Measurements from ENCODE around the gene NIPAL1.

NIPAL1 gene

DNA sequence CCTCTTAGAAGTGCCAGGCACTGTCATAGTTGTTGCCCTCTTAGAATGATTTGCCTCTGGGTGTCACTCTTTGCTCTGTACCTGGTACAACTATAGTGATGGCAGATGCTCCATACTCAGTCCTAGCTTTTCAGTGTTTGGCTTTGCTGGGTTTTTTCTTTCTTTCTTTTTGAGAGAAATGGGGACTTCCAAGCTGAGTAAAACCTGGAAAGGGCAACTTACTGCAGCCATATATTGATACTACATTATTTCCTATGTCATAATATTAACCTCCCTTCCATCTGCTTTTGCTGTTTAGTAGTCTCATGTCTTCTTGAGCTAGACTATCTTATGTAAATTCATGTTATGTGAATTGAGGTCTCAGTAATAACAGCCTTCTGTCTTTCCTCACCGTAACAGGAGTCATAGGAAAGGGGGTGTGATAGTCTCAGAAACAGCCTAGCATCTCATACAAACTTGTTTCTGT lies 49.0 kb downstream of the NIPAL1 start:
- peaks cover 0 to 7% (median 0%) of the 10 kb centered on the region in 11 experiments; a peak in 2 of 22 replicates for H3K36me3 ChIP-seq
- H3K4me3 ChIP-seq = no peak overlapping the region
- no peak overlapping the region for H3K27ac ChIP-seq
- TF ChIP-seq Cebpa-rat (IDR thresholded peaks at IDR 0.05) = no peak
- no peak overlapping the region for H3K9ac ChIP-seq
- no peak overlapping the region for H3K4me2 ChIP-seq
- H3K9me3 ChIP-seq (replicated peaks in 1 of 11) = peaks cover 0 to 18% (median 4%) of the 10 kb centered on the region in 11 experiments; a peak in 6 of 22 replicates
- H4K20me1 ChIP-seq = no peaks in the 10 kb centered on the region
- H3K27me3 ChIP-seq = no peaks in the 10 kb centered on the region
- peaks cover 0 to 5% (median 0%) of the 10 kb centered on the region in 10 experiments; a peak in 1 of 20 replicates for H3K4me1 ChIP-seq

DNA sequence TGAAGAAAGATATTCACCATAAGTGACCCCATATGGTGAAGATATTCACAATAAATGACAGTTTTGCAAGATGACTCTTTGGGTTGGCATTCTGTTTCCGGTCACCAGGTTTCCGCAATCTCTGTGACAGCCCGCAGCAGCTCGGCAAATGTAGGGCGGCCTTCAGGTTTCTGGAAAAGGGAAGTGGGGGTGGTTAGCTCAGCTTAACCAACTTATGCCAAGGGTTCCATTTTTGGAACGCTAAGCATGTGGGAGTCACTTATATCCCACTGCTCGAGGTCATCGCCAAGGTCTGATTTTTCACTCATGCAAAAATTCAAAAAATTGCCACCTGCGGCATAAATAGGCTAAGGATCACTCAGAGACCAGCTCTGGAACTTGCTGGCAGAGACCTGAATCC lies 51.0 kb downstream of the NIPAL1 start:
- no peak overlapping the region for H3K4me3 ChIP-seq
- no peak overlapping the region for H3K27ac ChIP-seq
- no peaks in the 10 kb centered on the region for H3K27me3 ChIP-seq
- no peak for TF ChIP-seq Cebpa-rat (IDR thresholded peaks at IDR 0.05)
- H3K4me2 ChIP-seq = no peak overlapping the region
- no peaks in the 10 kb centered on the region for H4K20me1 ChIP-seq
- H3K4me1 ChIP-seq = peaks cover 0 to 5% (median 0%) of the 10 kb centered on the region in 10 experiments; a peak in 1 of 20 replicates
- H3K9ac ChIP-seq = no peak overlapping the region
- peaks cover 0 to 7% (median 0%) of the 10 kb centered on the region in 11 experiments; a peak in 2 of 22 replicates for H3K36me3 ChIP-seq
- H3K9me3 ChIP-seq (replicated peaks in 1 of 11) = peaks cover 0 to 7% (median 0%) of the 10 kb centered on the region in 11 experiments; a peak in 3 of 22 replicates

DNA sequence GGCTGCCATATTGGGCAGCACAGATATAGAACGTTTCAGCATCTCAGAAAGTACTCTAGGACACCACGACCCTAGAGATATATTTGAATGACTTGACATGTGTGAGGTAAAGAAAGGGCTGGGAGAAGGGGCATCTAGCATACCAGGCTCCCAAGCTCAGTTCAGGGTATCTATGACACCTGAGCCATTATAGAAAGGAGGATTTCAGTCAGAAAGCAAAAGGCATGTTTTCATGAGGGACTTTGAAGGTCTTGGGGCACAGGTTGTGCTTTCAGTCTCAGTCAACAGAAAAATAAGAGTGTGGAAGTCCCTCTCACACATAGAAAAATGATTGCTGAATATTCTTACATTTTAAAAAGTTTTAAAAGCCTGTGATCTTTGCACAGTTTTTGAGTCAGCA lies 51.6 kb downstream of the NIPAL1 start:
- H3K27ac ChIP-seq = no peak overlapping the region
- H3K4me2 ChIP-seq = no peak overlapping the region
- H3K27me3 ChIP-seq = no peaks in the 10 kb centered on the region
- H3K4me3 ChIP-seq = no peak overlapping the region
- peaks cover 0 to 6% (median 2%) of the 10 kb centered on the region in 10 experiments; a peak in 12 of 20 replicates for H3K4me1 ChIP-seq
- H3K9me3 ChIP-seq (replicated peaks in 1 of 11) = peaks cover 0 to 7% (median 0%) of the 10 kb centered on the region in 11 experiments; a peak in 3 of 22 replicates
- no peak for TF ChIP-seq Cebpa-rat (IDR thresholded peaks at IDR 0.05)
- no peak overlapping the region for H3K9ac ChIP-seq
- H3K36me3 ChIP-seq = peaks cover 0 to 7% (median 0%) of the 10 kb centered on the region in 11 experiments; a peak in 2 of 22 replicates
- no peaks in the 10 kb centered on the region for H4K20me1 ChIP-seq

DNA sequence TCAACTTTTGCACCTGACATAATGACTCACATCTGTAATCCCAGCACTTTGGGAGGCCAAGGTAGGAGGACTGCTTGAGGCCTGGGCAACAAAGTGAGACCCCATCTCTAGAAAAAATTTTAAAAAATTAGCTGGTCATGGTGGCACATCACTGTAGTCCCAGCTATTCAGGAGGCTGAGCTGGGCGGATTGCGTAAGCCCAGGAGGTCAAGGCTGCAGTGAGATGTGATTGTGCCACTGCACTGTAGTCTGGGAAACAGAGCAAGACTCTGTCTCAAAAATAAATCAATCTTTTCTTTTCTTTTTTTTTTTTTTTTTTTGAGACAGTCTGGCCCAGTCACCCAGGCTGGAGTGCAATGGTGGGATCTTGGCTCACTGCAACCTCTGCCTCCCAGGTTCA lies 52.5 kb downstream of the NIPAL1 start:
- Histone ChIP-seq H3K27me3 (no peaks in the 10 kb centered on the region), H3K36me3 (peaks cover 0 to 7% (median 0%) of the 10 kb centered on the region in 11 experiments; a peak in 2 of 22 replicates), H4K20me1 (no peaks in the 10 kb centered on the region), H3K4me1 (peaks cover 5 to 14% (median 10%) of the 10 kb centered on the region in 10 experiments; a peak in 18 of 20 replicates), H3K9ac (no peak overlapping the region), H3K4me3 (no peak overlapping the region), H3K4me2 (no peak overlapping the region), H3K9me3 (replicated peaks in 1 of 11) (peaks cover 0 to 4% (median 0%) of the 10 kb centered on the region in 11 experiments; a peak in 3 of 22 replicates), H3K27ac (no peak overlapping the region)
- no peak for TF ChIP-seq Cebpa-rat (IDR thresholded peaks at IDR 0.05)

DNA sequence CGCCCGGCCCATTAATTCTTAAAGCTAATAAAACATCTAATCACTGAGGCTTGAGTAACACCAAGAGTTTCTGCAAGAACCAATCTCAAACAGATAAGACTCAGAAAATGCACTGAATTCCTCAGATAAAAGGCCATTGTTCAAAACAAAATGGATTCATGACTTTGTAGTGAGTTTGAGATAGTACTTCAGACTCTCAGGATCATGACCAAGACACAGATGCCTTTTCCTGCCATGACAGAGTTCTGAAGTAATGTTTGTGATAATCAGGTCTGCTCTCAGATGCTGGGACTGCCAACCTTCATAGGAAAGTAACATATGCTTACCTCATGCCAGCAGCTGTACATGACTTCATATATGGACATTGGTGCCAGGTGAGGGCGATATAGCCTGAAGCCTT lies 54.6 kb downstream of the NIPAL1 start:
- Histone ChIP-seq H3K36me3 (peaks cover 0 to 7% (median 0%) of the 10 kb centered on the region in 11 experiments; a peak in 2 of 22 replicates), H4K20me1 (no peaks in the 10 kb centered on the region), H3K27ac (no peak overlapping the region), H3K4me2 (no peak overlapping the region), H3K4me1 (peaks cover 5 to 19% (median 13%) of the 10 kb centered on the region in 10 experiments; a peak in 18 of 20 replicates), H3K4me3 (no peak overlapping the region), H3K9ac (no peak overlapping the region), H3K9me3 (replicated peaks in 1 of 11) (no peaks in the 10 kb centered on the region), H3K27me3 (no peaks in the 10 kb centered on the region)
- TF ChIP-seq Cebpa-rat (IDR thresholded peaks at IDR 0.05) = no peak

DNA sequence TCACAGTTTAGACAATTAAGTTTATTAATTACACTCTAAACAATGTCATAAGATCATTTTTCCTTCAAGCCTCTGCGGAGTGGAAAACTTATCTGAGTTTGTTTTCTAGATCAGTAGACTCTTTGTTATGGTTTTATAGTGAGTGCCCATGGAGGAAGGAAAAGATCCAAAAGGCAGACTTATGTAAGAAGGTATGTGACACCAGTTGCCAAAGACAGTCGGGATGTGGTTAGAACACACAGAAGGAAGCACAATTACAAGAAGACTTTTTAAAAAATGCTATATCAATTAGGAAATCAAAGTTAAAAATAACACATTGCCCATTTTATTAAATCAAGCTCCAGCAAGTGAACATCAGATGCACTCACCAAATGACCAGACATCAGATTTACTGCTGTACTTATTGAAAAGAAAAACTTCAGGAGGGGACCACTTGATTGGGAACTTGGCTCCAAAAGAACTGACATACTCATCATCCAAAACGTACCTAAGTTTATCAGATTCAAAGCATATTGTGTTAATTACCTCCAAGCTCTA lies 57.1 kb downstream of the NIPAL1 start:
- Histone ChIP-seq H3K27ac (peak overlapping the region in 8 of 11 experiments; percentile 1 to 40 (median 23); a peak in 7 of 22 replicates), H3K36me3 (no peaks in the 10 kb centered on the region; a peak in 1 of 22 replicates), H3K4me3 (no peak overlapping the region), H3K9me3 (replicated peaks in 1 of 11) (no peaks in the 10 kb centered on the region), H3K27me3 (no peaks in the 10 kb centered on the region), H4K20me1 (no peaks in the 10 kb centered on the region), H3K4me1 (peaks cover 5 to 19% (median 12%) of the 10 kb centered on the region in 10 experiments; a peak in 18 of 20 replicates), H3K9ac (no peak overlapping the region), H3K4me2 (peak overlapping the region; percentile 14 to 61 (median 42); a peak in 19 of 22 replicates)
- TF ChIP-seq Cebpa-rat (IDR thresholded peaks at IDR 0.05) = no peak

DNA sequence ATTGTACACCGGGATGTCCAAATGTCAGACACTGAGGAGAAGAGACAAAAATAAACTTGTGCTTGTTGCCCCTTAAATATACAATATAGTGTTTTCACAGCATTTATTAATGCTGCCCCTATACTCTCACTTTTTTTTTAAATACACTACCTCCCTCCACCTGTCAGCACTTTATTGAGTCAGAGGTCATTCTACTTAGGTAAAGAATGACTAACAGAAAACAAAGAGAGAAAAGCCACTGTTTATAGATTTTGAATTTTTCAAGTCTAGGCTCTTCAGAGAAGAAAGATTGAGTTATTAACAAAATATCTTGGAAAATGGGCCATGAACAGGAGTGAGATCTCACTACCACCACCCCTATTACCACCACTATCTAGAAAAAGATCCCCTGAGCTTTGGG lies 58.1 kb downstream of the NIPAL1 start:
- Histone ChIP-seq H4K20me1 (no peaks in the 10 kb centered on the region), H3K9me3 (replicated peaks in 1 of 11) (no peaks in the 10 kb centered on the region), H3K9ac (no peak overlapping the region), H3K27ac (no peak overlapping the region), H3K27me3 (no peaks in the 10 kb centered on the region), H3K4me2 (peak overlapping the region in 4 of 11 experiments; percentile 55 to 61 (median 58); a peak in 4 of 22 replicates), H3K4me1 (peaks cover 5 to 19% (median 12%) of the 10 kb centered on the region in 10 experiments; a peak in 18 of 20 replicates), H3K36me3 (no peaks in the 10 kb centered on the region; a peak in 1 of 22 replicates), H3K4me3 (no peak overlapping the region)
- TF ChIP-seq Cebpa-rat (IDR thresholded peaks at IDR 0.05) = no peak

DNA sequence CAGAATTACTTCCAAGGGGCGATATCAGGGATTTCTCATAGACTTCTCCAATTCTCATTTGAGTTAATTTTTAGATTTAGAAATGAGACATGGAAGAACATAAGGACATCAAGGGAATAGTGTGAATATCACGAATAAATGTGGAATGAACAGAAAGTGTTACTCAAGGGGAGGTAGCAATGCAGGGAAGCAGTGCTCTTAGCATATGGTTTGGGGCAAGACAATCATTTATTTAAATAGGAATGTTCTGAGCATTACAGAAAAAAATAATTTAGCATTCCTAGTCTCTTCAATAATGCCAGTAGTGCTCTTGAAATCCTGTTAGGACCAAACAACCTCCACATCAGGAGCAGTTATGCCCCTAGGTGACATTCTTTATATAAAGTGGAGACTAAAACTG lies 61.9 kb downstream of the NIPAL1 start:
- no peak overlapping the region for H3K27ac ChIP-seq
- H3K9me3 ChIP-seq (replicated peaks in 1 of 11) = no peaks in the 10 kb centered on the region
- TF ChIP-seq Cebpa-rat (IDR thresholded peaks at IDR 0.05) = no peak
- H3K4me1 ChIP-seq = peaks cover 4 to 11% (median 10%) of the 10 kb centered on the region in 10 experiments; a peak in 18 of 20 replicates
- no peaks in the 10 kb centered on the region for H4K20me1 ChIP-seq
- no peak overlapping the region for H3K9ac ChIP-seq
- H3K36me3 ChIP-seq = no peaks in the 10 kb centered on the region
- H3K4me3 ChIP-seq = no peak overlapping the region
- H3K4me2 ChIP-seq = no peak overlapping the region
- no peaks in the 10 kb centered on the region for H3K27me3 ChIP-seq

DNA sequence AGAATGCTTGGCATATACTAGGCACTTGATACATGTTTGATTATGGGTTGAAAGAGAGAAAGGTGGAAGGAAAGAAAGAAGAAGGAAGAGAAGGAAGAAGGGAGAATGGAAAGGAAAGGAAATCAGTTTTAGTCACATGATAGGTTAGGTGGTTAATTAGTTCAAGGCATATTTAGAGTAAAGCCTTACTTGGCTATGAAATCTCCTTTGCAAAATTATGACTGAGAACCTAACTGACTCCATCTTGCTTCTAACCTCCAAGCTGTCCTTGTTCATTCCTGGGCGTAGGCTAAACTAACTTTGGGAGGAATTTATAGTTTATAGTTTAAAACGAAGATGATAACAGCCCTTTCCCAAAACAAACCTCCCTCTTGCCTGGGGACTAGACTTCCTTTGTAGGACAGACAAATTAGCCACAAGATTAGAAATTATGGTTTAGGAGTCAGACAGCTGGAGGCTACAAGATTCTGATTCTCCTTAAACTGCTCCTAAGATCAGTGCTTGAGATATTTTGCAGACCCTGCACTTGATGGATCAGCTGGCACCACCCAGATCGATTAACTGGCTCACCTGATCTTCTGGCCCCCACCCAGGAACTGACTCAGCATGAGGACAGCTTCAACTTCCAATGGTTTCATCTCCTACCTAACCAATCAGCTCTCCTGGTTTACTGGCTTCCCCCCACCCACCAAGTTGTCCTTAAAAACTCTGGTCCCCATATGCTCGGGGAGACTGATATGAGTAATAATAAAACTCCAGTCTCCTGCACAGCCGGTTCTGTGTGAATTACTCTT lies 62.5 kb downstream of the NIPAL1 start:
- TF ChIP-seq Cebpa-rat (IDR thresholded peaks at IDR 0.05) = no peak
- Histone ChIP-seq H3K4me1 (peaks cover 0 to 5% (median 3%) of the 10 kb centered on the region in 10 experiments; a peak in 13 of 20 replicates), H3K27ac (no peak overlapping the region), H3K4me3 (no peak overlapping the region), H3K9me3 (replicated peaks in 1 of 11) (no peaks in the 10 kb centered on the region), H3K9ac (no peak overlapping the region), H3K27me3 (no peaks in the 10 kb centered on the region), H4K20me1 (no peaks in the 10 kb centered on the region), H3K36me3 (no peaks in the 10 kb centered on the region), H3K4me2 (no peak overlapping the region)
